Measurements from ENCODE around the gene KCTD1.

The KCTD1 gene

GRCh38 chr18:26547646-26548414 is 523 bp downstream of the KCTD1 start:
- DNase-seq: peak; percentile 93

GRCh38 chr18:26546875-26547645 is 1.3 kb downstream of the KCTD1 start:
- DNase-seq: peak; percentile 58

GRCh38 chr18:26546170-26546874 is 2.0 kb downstream of the KCTD1 start:
- DNase-seq: no peak

GRCh38 chr18:26545335-26546123 is 2.8 kb downstream of the KCTD1 start:
- DNase-seq: peak; percentile 63

- DNase-seq: no peak
Measured at GRCh38 chr18:26544451-26544850, 3.9 kb downstream of the KCTD1 start.

GRCh38 chr18:26543373-26543772 is 5.0 kb downstream of the KCTD1 start:
- no peak for DNase-seq

- peak; percentile 63 for DNase-seq
Measured at GRCh38 chr18:26540043-26540628, 8.2 kb downstream of the KCTD1 start.

- no peak for DNase-seq
Measured at GRCh38 chr18:26538524-26538923, 9.8 kb downstream of the KCTD1 start.

- no peak for DNase-seq
Measured at GRCh38 chr18:26536664-26537063, 11.7 kb downstream of the KCTD1 start.

GRCh38 chr18:26536032-26536431 is 12.3 kb downstream of the KCTD1 start:
- no peak for DNase-seq

- no peak for DNase-seq
Measured at GRCh38 chr18:26535630-26536029, 12.7 kb downstream of the KCTD1 start.

GRCh38 chr18:26532367-26533340 is 15.7 kb downstream of the KCTD1 start:
- DNase-seq: peak; percentile 83

- DNase-seq: no peak
Measured at GRCh38 chr18:26531605-26532298, 16.6 kb downstream of the KCTD1 start.

GRCh38 chr18:26526966-26527234 is 21.5 kb downstream of the KCTD1 start:
- no peak for DNase-seq

- DNase-seq: no peak
Measured at GRCh38 chr18:26526128-26526965, 22.0 kb downstream of the KCTD1 start.

GRCh38 chr18:26524504-26525351 is 23.6 kb downstream of the KCTD1 start:
- DNase-seq: no peak

- DNase-seq: no peak
Measured at GRCh38 chr18:26524002-26524401, 24.4 kb downstream of the KCTD1 start.

- no peak for DNase-seq
Measured at GRCh38 chr18:26521617-26522016, 26.7 kb downstream of the KCTD1 start.

- DNase-seq: no peak
Measured at GRCh38 chr18:26520974-26521373, 27.4 kb downstream of the KCTD1 start.
